NCI-H2107 treated with DMSO at 0.1 percent for 48 hours (cell line): ENCODE data around the gene FAT2.

ENCODE experiments used
- DNase-seq: peaks from one replicate; lab custom pipeline; 2025; ENCODE audit not compliant: unreplicated experiment; lab: John Stamatoyannopoulos, UW

FAT2 gene

DNA sequence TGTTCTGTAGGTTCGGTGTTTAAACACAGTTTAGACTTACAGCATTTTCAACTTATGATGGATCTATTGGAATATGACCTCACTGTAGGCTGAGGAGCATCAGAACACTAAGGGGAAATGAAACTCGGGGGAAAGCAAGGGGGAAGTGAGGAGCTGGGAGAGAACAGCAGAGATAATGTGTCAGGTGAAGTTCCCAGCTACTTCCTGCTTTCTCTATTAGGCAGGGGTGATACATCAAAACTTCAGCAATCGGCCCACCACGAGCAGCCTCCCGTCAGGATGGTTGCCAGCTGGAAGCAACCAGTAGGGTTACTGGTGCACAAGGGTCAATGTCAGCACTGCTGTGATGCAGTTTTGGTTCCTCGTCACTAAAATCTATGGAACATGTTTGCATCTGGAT is 34.3 kb downstream of the FAT2 start:
- no peak for DNase-seq

DNA sequence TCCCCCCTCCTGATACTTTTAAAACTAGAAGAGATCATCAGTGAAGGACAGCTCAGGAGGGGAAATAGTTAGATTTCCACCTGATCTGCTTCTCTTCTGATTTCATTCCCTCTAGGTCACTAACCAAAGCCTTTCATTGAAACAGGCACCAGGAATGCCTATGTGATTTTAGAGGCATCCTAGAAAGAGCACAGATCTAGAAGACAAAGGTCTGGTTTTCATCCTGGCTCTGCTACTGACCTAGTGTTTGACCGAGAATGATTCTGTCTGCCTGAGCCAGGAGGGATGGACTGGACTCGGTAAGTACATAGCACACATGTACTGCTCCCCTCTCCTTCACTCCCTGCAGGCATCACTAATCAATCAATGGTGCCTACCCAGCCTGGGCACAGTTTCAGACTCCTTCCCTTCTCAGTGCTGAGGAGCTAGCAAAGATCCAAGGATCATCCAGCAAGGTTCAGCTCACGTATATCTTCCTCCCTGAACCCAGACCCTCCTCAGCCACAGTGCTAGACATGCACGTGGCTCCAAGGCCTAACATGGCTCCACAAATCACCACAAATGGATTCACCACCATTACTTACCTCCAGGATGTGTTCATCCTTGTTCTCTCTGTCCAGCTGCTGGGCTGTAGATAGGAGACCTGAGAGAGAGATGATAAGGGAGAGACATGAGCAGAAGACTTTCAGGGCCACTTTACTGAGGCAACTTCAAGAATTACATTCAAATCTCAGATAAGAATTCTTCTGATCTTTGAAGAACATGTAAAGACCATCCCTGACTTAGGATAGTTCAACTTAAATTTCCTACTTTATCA is 35.2 kb downstream of the FAT2 start:
- no peak for DNase-seq

DNA sequence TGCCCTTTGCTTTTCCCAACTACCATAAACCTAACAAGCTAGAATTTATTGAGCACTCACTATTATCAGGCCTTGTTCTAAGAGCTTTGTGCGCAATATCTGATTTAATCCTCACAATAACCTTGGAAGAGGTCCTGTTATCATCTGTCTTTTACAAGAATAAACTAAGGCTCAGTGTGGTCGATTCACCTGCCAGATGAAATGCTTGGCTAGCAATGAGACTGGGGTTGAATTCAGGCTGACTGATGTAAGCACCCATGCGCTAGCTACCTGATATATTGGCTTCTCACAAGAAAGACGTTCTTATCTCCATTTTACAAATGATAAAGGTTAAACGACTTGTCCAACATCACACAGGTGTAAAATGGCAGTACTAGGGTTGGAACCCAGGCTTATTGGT is 37.4 kb downstream of the FAT2 start:
- DNase-seq, result no peak

DNA sequence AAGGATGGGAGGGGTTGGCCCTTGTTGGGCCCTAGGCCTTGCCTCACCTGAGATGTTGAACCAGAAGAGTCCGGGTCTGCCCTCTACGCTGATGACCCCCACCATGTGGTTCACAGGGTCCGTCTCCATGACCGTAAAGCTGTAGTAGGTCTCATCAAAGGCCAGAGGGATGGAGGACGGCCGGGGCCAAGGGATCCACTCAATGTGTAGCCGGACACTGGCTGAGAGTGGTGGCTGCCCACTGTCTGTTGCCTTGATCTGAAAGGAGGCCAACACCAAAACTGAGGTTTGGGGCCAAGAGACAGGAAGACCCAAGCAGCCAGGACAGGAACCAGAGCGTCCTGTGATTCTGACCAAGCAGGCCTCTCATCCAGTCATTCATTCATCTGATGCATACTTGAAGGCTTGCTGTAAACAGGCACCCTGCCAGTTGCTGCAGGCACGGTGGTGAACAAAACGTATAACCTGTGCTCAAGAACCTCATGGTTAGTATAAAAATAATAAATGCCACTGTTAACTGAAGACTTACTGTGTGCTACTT is 37.9 kb downstream of the FAT2 start:
- DNase-seq, result no peak

DNA sequence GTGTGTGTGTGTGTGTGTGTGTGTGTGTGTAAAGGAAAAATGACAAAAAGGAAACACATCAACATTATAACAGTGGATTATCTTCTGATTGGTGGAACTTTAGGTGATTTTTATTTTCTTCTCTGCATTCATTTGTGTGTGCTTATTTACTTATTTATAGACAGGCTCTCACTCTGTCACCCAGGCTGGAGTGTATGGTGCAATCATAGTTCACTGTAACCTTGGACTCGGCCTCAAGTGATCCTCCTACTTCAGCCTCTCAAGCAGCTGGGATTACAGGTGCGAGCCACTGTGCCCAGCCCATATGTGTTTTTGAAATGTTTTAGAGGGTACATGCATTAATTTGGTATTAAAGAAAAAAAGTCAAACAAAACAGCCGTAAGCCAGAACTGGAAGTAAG is 39.1 kb downstream of the FAT2 start:
- DNase-seq, result no peak

DNA sequence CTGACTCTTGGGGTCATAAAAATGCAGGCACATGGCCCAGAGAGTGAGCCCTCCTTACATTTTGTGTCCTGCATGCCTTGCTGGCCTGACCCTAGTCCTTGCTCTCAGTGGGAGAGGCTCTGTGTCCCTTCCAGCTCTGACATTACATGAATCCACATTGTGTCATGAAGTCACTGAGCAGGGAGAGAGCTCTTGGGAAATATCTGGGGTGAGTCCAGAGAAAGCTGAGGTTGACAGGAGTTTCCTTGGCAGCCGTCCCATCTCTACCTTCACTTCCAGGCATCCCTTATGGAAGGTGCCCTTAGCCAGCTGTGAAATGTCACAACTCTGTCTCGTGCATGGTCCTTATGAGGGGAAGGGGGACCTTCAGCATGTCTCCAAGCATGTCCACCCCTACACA is 41.0 kb downstream of the FAT2 start:
- no peak for DNase-seq

DNA sequence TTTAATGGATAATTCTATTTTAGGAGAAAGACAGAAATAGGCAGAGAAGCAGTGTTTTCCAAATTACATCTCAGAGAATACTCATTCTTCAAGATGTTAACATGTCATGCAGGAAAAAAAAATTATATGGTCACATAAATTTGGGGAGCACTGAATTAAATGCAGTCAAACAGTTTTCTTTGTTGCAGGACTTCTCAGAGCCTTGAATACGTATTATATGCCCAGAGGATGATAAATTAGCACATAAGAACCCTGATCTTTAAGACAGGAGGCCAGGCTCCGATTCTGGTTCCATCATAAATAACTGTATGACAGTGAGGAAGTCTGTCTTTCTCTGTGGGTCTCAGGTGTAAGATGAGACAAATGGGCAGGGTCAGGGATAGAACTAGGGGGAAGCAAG is 41.4 kb downstream of the FAT2 start:
- DNase-seq, result no peak

DNA sequence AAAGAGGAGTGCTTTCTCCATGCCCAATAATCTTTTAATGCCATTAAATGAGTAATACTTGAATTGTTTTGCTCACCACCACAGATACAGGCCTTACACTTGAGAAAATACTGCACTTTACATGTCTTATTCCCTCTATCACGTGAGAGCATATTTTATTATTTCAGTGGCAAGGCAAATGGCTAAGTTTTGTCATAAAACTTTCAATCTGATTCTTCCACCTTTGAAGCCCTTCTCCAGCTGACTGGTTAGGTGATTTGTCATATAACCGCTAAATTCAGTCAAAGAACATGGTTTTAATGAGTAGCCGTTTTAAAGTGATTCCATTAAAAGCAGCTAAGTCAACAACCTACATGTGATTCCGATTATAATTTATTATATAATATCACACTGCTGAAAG is 43.8 kb downstream of the FAT2 start:
- no peak for DNase-seq

DNA sequence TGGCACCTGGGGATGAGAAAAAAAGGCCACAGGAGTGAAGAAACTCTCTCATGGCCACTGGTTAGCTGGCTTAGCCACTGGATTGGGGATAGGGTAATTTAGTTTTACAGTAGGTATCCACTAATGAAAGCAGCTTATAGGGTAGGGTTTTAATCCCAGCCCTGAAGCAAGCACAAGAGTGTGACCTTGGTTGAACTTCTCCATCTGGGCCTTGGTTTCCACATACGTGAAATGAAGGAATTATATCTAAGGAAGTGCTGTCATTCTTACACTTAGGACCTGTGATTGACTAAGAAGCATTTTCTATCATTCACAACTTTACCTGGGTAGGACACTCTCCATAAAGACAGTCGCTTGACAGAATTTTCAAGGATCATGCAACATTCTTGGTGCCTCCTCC is 49.6 kb downstream of the FAT2 start:
- no peak for DNase-seq
